ENCODE results near the gene ATP2C2.
"Not testable (repeated sequence)": the region's sequence is repeated elsewhere in the genome, so short reads cannot be mapped to it uniquely, and the experiment has no call there.

ATP2C2 gene

GRCh38 chr16:84368308-84368996, at the start of gene ATP2C2:
TSS of gene ATP2C2 (plus strand) at chr16:84368538. CDS start at chr16:84368616, 78 bp downstream.
- no peak for DNase-seq

DNA sequence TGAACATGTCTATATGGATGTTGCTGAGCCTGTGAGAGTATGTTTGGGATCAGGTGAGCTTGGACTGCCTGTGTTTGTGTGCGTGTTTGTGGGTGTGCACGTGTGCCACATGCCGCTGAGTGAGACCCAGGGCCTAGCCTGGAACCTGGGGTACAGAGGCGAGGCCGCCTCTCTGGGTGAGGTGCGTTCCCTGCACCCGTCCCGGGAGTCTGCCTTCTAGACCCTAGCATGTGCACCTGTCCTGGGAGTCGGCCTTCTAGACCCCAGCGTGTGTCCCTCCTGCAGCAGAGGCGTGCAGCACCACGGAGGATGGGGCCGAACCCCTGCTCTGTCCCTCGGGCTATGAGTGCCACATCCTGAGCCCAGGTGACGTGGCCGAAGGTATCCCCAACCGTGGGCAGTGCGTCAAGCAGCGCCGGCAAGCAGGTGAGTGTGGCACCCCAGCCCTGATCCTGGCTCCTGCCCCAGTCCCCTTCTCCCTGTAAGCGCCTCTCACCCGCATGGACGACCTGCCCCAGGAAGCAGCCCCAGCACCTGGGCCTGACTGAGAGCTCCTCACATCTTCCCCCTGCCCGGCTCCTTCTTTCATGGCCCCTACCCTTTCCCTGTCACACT, 49.1 kb upstream of the ATP2C2 start:
- DNase-seq: no peak

- DNase-seq: no peak
Observed at GRCh38 chr16:84320511-84320910, 47.8 kb upstream of the ATP2C2 start.

GRCh38 chr16:84321932-84322331, 46.4 kb upstream of the ATP2C2 start:
- DNase-seq: no peak

GRCh38 chr16:84322749-84323148, 45.6 kb upstream of the ATP2C2 start:
- no peak for DNase-seq

DNA sequence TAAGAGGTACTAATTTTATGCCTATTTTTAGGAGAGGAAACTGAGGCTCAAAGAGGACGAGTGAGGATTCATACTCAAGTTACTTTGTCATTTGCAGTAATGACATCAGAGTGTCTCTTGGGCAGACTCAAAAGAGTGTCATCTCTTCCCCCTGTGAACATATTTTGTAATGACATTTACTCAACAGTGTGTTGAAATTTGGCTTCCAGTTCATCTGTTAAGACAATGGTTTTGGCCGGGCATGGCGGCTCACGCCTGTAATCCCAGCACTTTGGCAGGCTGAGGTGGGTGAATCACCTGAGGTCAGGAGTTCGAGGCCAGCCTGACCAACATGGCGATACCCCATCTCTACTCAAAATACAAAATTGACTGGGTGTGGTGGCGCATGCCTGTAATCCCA, 44.7 kb upstream of the ATP2C2 start:
- DNase-seq: no peak

DNA sequence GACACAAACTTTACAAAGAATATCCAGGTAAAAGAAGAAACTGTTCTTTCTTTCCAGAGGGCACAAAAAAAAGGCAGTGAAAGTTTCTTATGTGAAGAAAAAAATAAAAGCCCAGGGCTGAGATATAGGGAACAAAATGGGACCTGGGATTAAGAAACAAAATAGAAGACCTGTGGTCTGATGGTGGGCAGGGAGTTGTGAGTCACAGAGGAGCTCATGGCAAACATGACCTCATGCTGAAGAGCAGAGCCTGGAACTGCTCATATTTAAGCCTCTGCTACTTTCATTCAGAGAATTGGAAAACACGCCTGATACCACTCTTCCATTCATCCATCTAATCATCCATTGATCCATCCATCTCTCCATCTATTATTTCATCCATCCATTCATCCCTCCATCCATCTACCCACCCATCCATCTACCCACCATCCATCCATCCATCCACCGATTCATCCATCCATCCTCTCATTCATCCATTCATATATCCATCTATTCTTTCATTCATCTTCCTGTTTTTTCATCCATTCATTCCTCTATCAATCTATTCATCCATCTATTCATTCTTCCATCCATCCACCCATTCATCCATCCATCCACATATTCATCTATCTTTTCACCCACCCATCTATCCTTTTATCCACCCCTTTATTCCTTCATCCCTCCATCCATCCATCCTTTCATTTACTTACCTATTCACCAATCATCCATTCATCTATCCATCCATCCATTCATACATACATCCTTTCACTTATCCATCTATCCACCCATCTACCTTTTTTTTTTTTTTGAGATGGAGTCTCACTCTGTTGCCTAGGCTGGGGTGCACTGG, 43.7 kb upstream of the ATP2C2 start:
- no peak for DNase-seq

DNA sequence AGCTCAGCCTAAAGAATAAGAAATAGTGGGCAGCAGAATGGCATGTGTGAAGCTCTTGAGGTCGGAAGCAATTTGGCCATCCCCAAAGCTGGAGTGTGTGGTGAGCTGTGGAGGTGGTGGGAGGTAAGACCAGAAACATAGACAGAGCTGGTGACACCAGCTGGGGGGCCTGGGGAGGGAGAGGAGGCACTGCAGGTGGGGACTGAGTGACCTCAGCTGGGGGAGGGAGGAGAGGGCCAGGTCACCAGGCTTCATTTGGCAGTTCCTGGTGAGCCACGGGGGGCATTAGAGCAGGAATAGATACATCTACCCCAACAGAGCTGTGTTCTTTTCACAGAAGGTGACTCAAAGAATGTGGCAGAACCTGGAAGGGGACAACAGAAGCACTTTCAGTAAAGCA, 41.8 kb upstream of the ATP2C2 start:
- DNase-seq: no peak

- DNase-seq: no peak
Observed at GRCh38 chr16:84327926-84328505, 40.3 kb upstream of the ATP2C2 start.

DNA sequence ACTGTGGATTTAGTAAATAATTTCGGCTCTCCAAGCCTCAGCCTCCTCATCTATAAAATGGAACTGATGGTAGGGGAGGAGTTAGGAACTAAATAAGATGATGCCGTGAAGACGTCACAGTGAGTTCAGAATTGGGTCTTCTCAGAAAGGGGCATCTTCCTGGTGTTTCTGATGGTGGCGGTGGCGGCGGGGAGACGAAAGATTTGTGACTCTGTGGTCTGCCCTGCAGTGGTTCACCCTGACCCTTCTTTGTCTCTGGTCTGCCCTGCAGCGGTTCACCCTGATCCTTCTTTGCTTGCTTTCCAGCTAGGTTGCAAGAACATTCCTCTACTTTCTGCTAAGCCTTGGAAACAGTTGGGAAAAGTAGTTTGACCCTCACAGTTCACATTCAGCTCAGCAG, 39.3 kb upstream of the ATP2C2 start:
- no peak for DNase-seq

DNA sequence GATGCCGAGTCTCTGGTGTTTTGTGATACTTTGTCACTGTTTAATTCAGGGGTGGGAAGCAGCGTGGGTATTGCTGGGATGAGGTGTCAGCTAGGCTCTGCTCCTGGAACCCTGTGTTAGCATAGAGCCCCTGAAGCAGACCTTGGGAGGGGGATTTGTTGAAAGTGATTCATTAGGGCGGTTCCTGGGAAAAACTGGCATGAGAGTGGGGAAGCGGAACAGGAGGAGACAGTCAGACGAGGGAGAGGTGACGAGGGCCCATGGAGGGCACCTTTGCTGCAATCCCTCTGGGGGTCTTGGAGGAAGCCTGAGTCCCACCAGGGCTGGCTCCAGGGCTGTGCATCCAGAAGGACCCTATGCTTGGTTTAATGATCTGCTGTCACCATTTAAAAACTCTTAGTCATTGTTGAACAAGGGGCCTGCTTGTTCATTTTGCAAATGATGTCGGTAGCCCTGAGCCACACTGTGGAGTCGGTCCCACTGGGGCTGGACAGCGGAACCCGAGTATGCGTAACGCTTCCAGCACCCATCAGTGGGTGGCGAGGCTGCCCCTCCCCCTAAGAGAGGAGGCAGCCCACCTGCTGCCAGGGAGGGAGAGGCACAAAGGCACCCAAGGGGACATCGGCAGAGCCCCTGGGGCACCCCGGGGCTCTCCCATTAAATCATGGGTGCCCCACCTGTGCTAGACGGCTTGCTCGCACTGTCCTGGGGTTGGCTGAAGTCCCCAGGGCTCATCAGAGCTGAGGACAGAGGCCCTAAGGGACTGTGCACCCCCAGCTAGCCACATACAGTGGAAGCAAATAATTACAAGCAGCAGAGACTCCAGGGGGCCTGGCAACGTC, 38.3 kb upstream of the ATP2C2 start:
- DNase-seq: no peak

DNA sequence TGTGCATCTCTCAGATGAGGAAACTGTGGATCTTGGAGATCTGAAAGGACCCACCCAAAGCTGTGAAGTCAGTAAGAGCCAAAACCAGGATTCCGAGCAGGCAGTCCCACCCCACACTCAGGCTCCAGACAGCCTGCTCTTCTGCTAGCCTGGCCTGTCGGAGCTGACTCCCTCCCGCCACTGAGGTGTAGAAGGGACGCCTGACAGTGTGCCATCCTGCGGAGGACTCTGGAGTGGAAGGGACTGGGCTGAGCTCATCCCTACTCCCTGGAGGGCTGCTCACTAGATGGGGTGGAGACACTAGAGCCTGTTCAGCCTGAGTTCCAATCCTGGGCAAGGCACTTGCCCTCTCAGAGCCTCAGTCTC, 37.7 kb upstream of the ATP2C2 start:
- no peak for DNase-seq

DNA sequence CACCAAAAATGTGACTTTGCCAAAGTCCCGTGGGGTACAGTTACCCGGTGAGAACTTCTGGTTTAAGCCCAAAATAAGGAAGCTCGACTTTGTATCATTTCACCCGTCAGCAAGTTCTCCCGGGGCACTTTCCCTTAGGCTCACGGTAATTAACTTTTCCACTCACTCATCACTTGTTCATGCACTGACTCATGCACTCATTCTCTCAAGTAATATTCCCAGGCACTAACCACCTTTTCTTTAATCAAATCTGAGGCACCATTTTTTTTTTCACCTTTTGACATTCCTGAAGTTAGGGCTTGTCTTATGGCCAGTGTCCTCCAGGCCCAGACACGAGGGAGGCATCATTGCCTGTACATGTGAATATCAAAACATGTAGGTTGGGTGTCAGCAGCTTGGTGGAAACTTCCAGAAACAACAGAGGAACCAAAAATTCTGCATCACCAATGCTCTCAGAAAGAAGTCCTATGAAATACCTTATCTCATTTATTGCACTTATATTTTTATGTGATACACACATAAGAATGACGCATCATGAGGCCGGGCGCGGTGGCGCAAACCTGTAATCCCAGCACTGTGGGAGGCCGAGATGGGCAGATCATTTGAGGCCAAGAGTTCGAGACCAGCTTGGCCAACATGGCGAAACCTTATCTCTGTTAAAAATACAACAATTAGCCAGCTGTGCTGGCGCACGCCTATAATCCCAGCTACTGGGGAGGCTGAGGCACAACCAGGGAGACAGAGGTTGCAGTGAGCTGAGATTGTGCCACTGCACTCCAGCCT, 36.1 kb upstream of the ATP2C2 start:
- DNase-seq: no peak

DNA sequence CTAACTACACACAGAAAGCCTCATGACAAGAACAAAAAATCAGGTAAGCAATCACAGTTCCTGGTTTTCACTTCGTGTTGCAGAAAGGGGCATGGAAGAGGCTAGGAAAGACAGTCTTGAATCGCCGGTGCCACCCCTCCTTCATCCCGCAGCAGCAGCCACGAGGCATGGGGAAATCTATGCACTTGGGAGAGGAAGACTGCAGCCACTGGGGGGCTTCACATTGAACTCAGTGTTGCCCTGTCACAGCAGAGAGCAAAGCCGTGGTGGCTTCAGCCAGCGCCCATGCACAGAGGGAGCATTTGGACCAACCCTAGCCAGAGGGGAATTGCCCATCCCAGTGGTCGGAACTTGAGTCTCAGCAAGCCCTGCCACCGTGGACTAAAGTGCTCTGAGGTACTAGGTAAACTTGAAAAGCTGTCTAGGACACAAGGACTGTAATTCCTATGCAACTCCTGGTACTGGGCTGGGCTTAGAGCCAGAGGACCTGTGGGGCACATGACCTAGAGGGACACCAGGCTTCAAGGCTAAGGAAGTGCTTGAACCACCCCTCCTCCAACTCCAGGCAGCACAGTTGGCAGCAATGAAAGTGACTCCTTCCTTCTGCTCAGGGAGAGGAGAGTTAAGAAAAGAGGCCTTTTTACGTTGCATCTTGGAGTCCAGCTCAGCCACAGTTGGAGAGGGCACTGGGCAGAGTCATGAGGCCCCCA, 35.2 kb upstream of the ATP2C2 start:
- DNase-seq: no peak

DNA sequence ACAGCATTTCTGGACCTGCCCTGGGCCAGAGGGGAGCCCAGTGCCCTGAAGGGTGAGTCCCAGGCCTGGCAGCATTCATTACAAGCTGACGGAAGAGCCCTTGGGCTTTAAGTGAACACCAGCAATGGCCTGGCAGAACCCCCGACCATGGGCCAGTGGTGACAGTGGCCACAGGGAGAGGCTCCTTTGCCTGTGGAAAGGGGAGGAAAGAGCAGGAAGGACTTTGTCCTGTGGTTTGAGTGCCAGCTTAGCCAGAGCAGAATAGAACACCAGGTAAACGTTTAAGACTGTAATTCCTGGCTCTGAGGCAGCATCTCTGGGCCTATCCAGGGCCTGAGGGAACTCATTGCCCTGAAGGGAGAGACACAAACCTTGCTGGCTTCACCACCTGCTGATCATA, 34.3 kb upstream of the ATP2C2 start:
- DNase-seq: no peak

DNA sequence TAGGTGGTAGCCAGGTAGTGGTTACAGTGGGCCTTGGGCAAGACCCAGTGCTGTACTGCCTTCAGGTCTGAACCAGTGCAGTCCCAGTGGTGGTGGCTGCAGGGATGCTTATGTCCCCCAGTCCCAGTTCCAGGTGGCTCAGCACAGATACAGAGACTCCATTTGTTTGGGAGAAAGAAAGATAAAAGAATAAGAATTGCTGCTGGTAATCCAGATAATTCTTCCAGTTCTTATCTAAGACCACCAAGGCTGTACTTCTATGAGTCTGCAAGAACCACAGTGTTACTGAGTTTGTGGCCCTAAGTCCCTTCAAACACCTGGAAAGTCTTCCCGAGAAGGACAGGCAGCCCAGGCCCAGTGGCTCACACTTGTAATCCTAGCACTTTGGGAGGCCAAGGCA, 33.9 kb upstream of the ATP2C2 start:
- DNase-seq: no peak

DNA sequence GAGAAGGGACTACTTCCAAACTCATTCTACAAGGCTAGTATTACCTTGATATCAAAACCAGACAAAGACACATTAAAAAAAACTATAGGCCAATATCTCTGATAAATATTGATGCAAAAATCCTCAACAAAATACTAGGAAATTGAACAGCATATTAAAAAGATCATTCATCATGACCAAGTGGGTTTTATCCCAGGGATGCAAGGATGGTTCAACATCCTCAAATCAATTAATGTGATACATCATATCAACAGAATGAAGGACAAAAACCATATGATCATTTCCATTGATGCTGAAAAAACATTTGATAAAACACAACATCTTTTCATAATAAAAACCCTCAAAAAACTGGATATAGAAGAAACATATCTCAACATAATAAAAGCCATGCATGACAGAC, 31.1 kb upstream of the ATP2C2 start:
- DNase-seq: not testable (repeated sequence)

- DNase-seq: no peak
Observed at GRCh38 chr16:84339311-84339710, 29.0 kb upstream of the ATP2C2 start.

GRCh38 chr16:84339766-84340165, 28.6 kb upstream of the ATP2C2 start:
- DNase-seq: no peak

DNA sequence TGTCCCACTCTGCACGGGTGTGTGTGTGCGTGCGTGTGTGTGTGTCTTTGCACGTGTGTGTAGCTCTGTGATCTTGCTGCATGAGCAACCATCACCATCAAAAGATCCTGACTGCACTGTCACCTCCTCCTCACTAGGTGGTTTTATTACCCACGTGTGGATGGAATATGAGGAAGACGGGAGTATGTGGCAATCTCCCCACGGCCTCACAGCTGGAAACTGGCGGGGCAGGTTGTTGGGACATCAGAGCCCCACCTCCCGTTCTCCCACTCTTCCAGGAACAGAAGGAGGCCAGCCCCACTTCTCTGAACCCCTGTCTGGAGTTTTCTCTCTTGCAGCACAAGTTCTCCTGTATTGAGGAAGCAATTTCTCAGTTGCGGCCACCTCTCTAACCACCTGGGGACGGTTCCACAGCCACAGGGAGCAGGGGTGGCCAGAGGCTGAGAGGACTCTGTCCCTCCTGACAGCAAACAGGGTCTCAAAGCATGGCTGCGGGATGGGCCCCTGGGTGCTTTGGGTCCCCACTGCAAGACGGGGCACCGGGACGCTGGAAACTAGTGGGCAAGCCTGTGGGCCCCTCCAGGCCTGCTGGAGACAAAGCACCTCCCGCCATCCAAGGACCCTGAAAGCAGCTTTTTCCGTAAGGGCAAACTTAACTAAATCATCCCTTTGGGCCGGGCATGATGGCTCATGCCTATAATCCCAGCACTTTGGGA, 27.9 kb upstream of the ATP2C2 start:
- DNase-seq: no peak

Measured in CD4-positive, alpha-beta T cell treated with Interleukin-21 for 1 hour (primary cell).